HG02678 (cell line): Measurements from ENCODE around the gene PGA4.
"Not testable (repeated sequence)": the region's sequence is repeated elsewhere in the genome, so short reads cannot be mapped to it uniquely, and the experiment has no call there.

Experiments used
- ATAC-seq: cut with Tn5 transposase; IDR thresholded peaks from one replicate; pipeline ENCODE4 v1.9.1; 2021; ENCODE audit warnings: mild to moderate bottlenecking, moderate library complexity; ENCODE audit not compliant: unreplicated experiment

Gene PGA4

GRCh38 chr11:61222047-61222446, at the start of gene PGA4:
TSS of gene PGA4 (plus strand) at chr11:61222347. CDS start at chr11:61222401, 54 bp downstream.
- not testable (repeated sequence) for ATAC-seq

GRCh38 chr11:61172356-61172755, 49.8 kb upstream of the PGA4 start:
- ATAC-seq, result no peak

GRCh38 chr11:61172888-61173287, 49.3 kb upstream of the PGA4 start:
- no peak for ATAC-seq

- no peak for ATAC-seq
Observed at GRCh38 chr11:61173456-61173855, 48.7 kb upstream of the PGA4 start.

GRCh38 chr11:61174273-61174672, 47.9 kb upstream of the PGA4 start:
- no peak for ATAC-seq

- no peak for ATAC-seq
Observed at GRCh38 chr11:61174949-61175348, 47.2 kb upstream of the PGA4 start.

- ATAC-seq, result no peak
Observed at GRCh38 chr11:61176446-61176845, 45.7 kb upstream of the PGA4 start.

GRCh38 chr11:61180205-61180604, 41.9 kb upstream of the PGA4 start:
- not testable (repeated sequence) for ATAC-seq

GRCh38 chr11:61181489-61181888, 40.7 kb upstream of the PGA4 start:
- no peak for ATAC-seq

- no peak for ATAC-seq
Observed at GRCh38 chr11:61183645-61184044, 38.5 kb upstream of the PGA4 start.

- no peak for ATAC-seq
Observed at GRCh38 chr11:61186504-61186903, 35.6 kb upstream of the PGA4 start.

- ATAC-seq, result no peak
Observed at GRCh38 chr11:61187505-61188130, 34.5 kb upstream of the PGA4 start.

GRCh38 chr11:61189933-61190332, 32.2 kb upstream of the PGA4 start:
- ATAC-seq, result no peak

- ATAC-seq, result no peak
Observed at GRCh38 chr11:61193596-61193995, 28.6 kb upstream of the PGA4 start.

GRCh38 chr11:61194169-61194671, 27.9 kb upstream of the PGA4 start:
- ATAC-seq, result no peak

GRCh38 chr11:61194981-61195695, 27.0 kb upstream of the PGA4 start:
- ATAC-seq, result no peak

- no peak for ATAC-seq
Observed at GRCh38 chr11:61195719-61196118, 26.4 kb upstream of the PGA4 start.

- no peak for ATAC-seq
Observed at GRCh38 chr11:61198361-61198760, 23.8 kb upstream of the PGA4 start.

GRCh38 chr11:61198948-61199523, 23.1 kb upstream of the PGA4 start:
- no peak for ATAC-seq

- ATAC-seq, result no peak
Observed at GRCh38 chr11:61201476-61201875, 20.7 kb upstream of the PGA4 start.

- not testable (repeated sequence) for ATAC-seq
Observed at GRCh38 chr11:61202950-61203746, 19.0 kb upstream of the PGA4 start, which contains the start of gene PGA3. TSS of gene PGA3 (plus strand) at chr11:61203515. CDS start at chr11:61203565, 50 bp downstream.
